ENCODE measurements around the gene ATXN7L1.

The ATXN7L1 gene

GRCh38 chr7:105876091-105876963 lies at the start of gene ATXN7L1:
Gene ATXN7L1, minus strand, starts transcription at chr7:105876599. Its CDS starts 41 bp downstream, at chr7:105876558.
- peak; percentile 61 to 98 (median 88) for DNase-seq

GRCh38 chr7:105926131-105926530 lies 49.7 kb upstream of the ATXN7L1 start:
- DNase-seq: no peak

GRCh38 chr7:105924945-105925344 lies 48.5 kb upstream of the ATXN7L1 start:
- DNase-seq: no peak

- DNase-seq: no peak
These were observed 44.4 kb upstream of the ATXN7L1 start for GRCh38 chr7:105920766-105921165.

- DNase-seq: no peak
These were observed 41.3 kb upstream of the ATXN7L1 start for GRCh38 chr7:105917659-105918058.

- no peak for DNase-seq
These were observed 40.2 kb upstream of the ATXN7L1 start for GRCh38 chr7:105916603-105917002.

GRCh38 chr7:105913947-105914346 lies 37.5 kb upstream of the ATXN7L1 start:
- DNase-seq: no peak

- DNase-seq: no peak
These were observed 35.7 kb upstream of the ATXN7L1 start for GRCh38 chr7:105911961-105912575.

GRCh38 chr7:105910172-105910571 lies 33.8 kb upstream of the ATXN7L1 start:
- no peak for DNase-seq

- no peak for DNase-seq
These were observed 33.3 kb upstream of the ATXN7L1 start for GRCh38 chr7:105909742-105910141.

GRCh38 chr7:105907129-105907846 lies 30.9 kb upstream of the ATXN7L1 start:
- no peak for DNase-seq

- DNase-seq: peak in 7 of 14 donors; percentile 1 to 81 (median 7)
These were observed 30.3 kb upstream of the ATXN7L1 start for GRCh38 chr7:105906695-105907094.

- no peak for DNase-seq
These were observed 29.6 kb upstream of the ATXN7L1 start for GRCh38 chr7:105905910-105906568.

GRCh38 chr7:105905209-105905909 lies 29.0 kb upstream of the ATXN7L1 start:
- no peak for DNase-seq

- no peak for DNase-seq
These were observed 27.7 kb upstream of the ATXN7L1 start for GRCh38 chr7:105904064-105904463.

- DNase-seq: no peak
These were observed 26.0 kb upstream of the ATXN7L1 start for GRCh38 chr7:105902325-105902911.

- DNase-seq: no peak
These were observed 21.6 kb upstream of the ATXN7L1 start for GRCh38 chr7:105897999-105898398.

- DNase-seq: peak in 1 of 14 donors; percentile 10
These were observed 20.1 kb upstream of the ATXN7L1 start for GRCh38 chr7:105896407-105896911.

GRCh38 chr7:105894131-105894530 lies 17.7 kb upstream of the ATXN7L1 start:
- DNase-seq: no peak

GRCh38 chr7:105892387-105892786 lies 16.0 kb upstream of the ATXN7L1 start:
- DNase-seq: no peak

- DNase-seq: no peak
These were observed 14.0 kb upstream of the ATXN7L1 start for GRCh38 chr7:105890290-105890997.

Measured in C1 segment of cervical spinal cord (tissue), 14 donors.